ENCODE measurements around the gene KRTAP4-4.
"Not testable (repeated sequence)": the region's sequence is repeated elsewhere in the genome, so short reads cannot be mapped to it uniquely, and the experiment has no call there.

KRTAP4-4 gene

GRCh38 chr17:41147531-41148204 lies 12.9 kb downstream of the KRTAP4-4 start:
- TF ChIP-seq ZFX (IDR thresholded peaks at IDR 0.05; ENCODE audit: borderline replicate concordance): no peak
- no peak for TF ChIP-seq CTCF (IDR thresholded peaks at IDR 0.05)
- no peak overlapping the region for H3K27ac ChIP-seq

GRCh38 chr17:41145261-41145660 lies 15.3 kb downstream of the KRTAP4-4 start:
- TF ChIP-seq CTCF (IDR thresholded peaks at IDR 0.05): no peak
- no peak for TF ChIP-seq ZFX (IDR thresholded peaks at IDR 0.05; ENCODE audit: borderline replicate concordance)
- H3K27ac ChIP-seq: no peak overlapping the region

GRCh38 chr17:41144846-41145245 lies 15.7 kb downstream of the KRTAP4-4 start:
- no peak overlapping the region for H3K27ac ChIP-seq
- TF ChIP-seq CTCF (IDR thresholded peaks at IDR 0.05) (no peak), ZFX (IDR thresholded peaks at IDR 0.05; ENCODE audit: borderline replicate concordance) (no peak)

GRCh38 chr17:41141361-41141760 lies 19.2 kb downstream of the KRTAP4-4 start:
- TF ChIP-seq CTCF (IDR thresholded peaks at IDR 0.05) (no peak), ZFX (IDR thresholded peaks at IDR 0.05; ENCODE audit: borderline replicate concordance) (no peak)

GRCh38 chr17:41140360-41141131 lies 20.0 kb downstream of the KRTAP4-4 start, which contains the start of gene KRTAP4-6:
Gene KRTAP4-6, minus strand, starts transcription at chr17:41140544. Its CDS starts 57 bp downstream, at chr17:41140487.
- no peak within 1 kb of the TSS for H3K27ac ChIP-seq
- TF ChIP-seq CTCF (IDR thresholded peaks at IDR 0.05) (no peak), ZFX (IDR thresholded peaks at IDR 0.05; ENCODE audit: borderline replicate concordance) (no peak)

More at GRCh38 chr17:41141361-41141760, 19.2 kb downstream of the KRTAP4-4 start:
- no peak overlapping the region for H3K27ac ChIP-seq

- not testable (repeated sequence) for H3K27ac ChIP-seq
Measured at GRCh38 chr17:41139865-41140264, 20.7 kb downstream of the KRTAP4-4 start.

GRCh38 chr17:41133880-41134735 lies 26.4 kb downstream of the KRTAP4-4 start:
- H3K27ac ChIP-seq: no peak overlapping the region
- TF ChIP-seq CTCF (IDR thresholded peaks at IDR 0.05) (no peak), ZFX (IDR thresholded peaks at IDR 0.05; ENCODE audit: borderline replicate concordance) (no peak)

All from 22Rv1 (cell line).